GM21737 (cell line): ENCODE measurements around the gene SLC16A2.

Experiments used
- ATAC-seq: cut with Tn5 transposase; IDR thresholded peaks from one replicate; pipeline ENCODE4 v1.9.1; 2021; ENCODE audit warnings: mild to moderate bottlenecking, moderate library complexity; ENCODE audit not compliant: unreplicated experiment

The SLC16A2 gene

DNA sequence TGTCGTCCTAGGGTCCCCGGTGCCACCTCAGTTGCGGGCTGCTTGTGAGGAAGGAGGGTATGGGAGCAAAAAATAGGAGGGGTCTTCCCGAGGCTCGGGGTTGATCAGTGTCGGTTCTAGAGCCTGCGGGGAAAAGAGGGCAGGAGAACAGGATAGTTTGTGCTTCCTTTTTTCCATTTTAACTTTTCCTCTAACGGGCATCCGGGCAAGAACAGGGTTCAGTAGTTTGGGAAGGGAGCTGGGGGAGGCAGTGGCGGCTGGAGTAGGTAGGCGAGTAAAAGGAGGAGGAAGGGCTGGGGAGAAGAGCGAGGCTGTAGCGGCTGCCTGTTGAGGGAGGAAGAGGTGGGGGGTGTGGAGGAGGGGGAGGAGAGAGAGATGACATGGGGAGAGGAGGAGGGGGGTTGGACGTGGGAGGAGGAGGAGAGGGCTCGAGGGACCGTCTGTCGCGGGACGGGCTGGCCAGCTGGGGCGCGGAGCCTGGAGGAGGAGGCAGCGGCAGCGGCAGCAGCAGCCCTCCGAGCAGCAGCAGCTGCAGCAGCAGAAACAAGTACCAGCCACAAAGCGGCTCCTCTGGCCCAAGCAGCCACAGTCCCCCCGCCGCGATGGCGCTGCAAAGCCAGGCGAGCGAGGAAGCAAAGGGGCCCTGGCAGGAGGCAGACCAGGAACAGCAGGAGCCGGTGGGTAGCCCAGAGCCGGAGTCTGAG lies at the start of gene SLC16A2:
Gene SLC16A2, plus strand, starts transcription at position 458 of the 704 bp plus-strand sequence. Its CDS starts 145 bp downstream, at position 603.
- ATAC-seq = no peak

- no peak for ATAC-seq
Observed at GRCh38 chrX:74372272-74372671, 49.0 kb upstream of the SLC16A2 start.

DNA sequence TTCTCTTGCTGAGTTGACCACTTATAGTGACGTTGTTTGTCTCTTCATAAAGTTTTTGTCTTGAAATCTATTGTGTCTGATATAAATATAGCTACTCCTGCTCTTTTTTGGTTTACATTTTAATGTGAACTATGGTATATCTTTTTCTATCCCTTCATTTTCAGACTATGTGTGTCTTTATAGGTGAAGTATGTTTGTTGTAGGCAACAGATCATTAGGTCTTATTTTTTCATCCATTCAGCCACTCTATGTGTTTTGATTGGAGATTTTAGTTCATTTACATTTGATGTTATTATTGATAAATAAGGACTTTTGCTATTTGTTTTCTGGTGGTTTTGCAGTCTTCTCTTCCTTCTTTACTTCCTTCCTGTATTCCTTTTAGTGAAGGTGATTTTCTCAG lies 44.0 kb upstream of the SLC16A2 start:
- ATAC-seq = no peak

DNA sequence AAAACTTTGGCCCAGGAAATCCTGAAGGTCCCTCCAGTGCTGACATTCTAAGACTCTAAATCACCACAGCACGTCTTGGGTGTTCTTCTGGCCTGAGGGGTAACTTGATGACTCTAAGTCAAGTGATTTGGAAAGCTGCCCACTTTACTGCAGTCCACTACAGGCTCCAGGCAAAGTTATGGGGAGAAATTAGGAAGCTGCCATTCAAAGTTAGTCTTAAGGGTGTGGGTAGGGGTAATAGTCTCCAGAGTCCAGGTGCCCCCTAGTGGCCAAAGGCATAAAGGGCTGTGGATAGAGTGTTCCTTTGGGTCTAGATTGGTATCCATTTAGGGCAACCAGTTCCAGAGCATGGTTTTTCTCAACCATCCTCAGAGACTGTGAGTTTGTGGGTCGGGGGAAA lies 38.7 kb upstream of the SLC16A2 start:
- ATAC-seq = no peak

GRCh38 chrX:74383611-74384010 lies 37.7 kb upstream of the SLC16A2 start:
- ATAC-seq = no peak

DNA sequence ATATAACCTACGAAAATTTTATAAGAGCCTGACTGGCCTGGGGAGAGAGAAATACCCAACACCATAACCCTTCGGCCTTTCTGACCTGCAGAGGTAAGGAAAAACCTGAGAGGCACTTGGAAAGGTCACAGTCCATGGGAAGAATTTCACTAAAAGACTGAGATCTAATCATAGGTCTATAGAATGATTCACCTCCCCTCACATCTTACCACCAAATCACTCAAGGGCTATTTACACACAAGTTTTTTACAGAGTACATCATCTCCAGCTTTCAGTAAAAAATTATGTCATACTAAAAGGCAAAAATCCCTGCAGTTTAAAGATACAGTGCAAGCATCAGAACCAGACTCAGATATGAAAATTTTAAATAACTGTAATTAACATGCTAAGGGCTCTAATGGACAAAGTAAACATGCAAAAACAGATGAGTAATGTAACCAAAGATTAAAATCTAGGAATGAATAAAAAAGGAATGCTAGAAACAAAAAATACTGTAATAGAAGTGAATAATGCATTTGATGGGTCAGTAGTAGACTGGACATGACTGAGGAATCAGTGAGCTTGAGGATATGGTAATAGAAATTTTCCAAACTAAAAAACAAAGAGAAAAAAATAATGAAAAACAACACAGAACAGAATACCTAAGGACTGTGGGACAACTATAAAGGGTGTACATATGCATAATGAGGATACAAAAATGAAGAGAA lies 32.1 kb upstream of the SLC16A2 start:
- ATAC-seq = no peak

- ATAC-seq = no peak
Observed at GRCh38 chrX:74395556-74395955, 25.7 kb upstream of the SLC16A2 start.

DNA sequence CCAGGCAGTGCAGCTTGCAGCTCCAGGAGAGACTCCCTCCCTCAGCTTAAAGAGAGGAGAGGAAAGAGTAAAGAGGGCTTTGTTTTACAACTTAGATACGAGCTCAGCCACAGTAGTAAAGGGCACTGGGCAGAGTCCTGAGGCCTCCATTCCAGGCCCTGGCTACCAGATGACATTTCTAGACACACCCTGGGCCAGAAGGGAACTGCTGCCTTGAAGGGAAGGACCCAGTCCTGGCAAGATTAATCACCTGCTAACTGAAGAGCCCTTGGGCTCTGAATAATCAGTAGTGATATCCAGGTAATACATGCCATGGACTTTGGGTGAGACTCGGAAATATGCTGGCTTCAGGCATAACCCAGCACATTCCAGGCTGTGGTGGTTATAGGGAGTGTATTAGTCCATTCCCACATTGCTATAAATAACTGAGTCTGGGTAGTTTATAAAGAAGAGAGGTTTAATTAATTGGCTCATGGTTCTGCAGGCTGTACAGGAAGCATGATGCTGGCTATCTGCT lies 15.3 kb upstream of the SLC16A2 start:
- ATAC-seq = no peak

GRCh38 chrX:74408304-74408703 lies 13.0 kb upstream of the SLC16A2 start:
- ATAC-seq = no peak

DNA sequence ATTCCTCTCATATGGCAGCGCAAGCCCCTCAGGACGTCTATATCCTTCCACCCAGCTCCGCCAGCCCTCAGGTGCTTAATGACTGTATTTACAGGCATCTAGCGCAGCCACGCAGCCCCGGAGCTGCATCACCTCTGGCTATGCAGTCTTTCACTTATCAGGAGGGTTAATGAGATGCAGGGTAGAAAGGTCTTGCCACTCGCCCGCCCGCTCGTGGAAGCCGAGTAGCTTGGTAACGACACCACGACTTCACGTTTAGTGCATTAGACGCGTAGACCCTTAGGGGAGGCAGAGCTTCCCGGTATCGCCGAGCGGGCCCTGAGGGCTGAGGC lies 1.5 kb upstream of the SLC16A2 start:
- no peak for ATAC-seq

GRCh38 chrX:74420196-74421035 lies 877 bp upstream of the SLC16A2 start:
- no peak for ATAC-seq

DNA sequence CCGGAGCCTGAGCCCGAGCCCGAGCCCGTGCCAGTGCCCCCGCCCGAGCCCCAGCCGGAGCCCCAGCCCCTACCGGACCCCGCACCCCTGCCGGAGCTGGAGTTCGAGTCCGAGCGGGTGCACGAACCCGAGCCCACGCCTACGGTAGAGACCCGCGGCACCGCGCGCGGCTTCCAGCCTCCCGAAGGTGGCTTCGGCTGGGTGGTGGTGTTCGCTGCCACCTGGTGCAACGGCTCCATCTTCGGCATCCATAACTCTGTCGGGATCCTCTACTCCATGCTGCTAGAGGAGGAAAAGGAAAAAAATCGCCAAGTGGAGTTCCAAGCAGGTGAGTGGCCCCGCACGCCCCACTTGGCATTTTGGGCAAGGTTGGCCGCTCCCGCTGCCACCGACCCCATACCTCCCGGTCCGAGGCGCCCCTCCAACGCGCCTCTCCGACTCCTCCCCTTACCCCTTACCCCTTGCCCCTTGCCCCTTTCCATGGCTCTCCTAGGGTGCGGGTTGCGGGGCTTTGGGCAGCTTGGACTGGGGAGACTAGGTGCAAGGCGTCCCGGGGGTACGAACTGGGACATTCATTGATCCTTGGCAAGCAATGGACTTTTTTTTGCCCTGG lies 553 bp downstream of the SLC16A2 start:
- no peak for ATAC-seq

- no peak for ATAC-seq
Observed at GRCh38 chrX:74422576-74423288, 1.4 kb downstream of the SLC16A2 start.

- ATAC-seq = no peak
Observed at GRCh38 chrX:74423289-74423998, 2.2 kb downstream of the SLC16A2 start.

GRCh38 chrX:74426071-74426470 lies 4.8 kb downstream of the SLC16A2 start:
- no peak for ATAC-seq

DNA sequence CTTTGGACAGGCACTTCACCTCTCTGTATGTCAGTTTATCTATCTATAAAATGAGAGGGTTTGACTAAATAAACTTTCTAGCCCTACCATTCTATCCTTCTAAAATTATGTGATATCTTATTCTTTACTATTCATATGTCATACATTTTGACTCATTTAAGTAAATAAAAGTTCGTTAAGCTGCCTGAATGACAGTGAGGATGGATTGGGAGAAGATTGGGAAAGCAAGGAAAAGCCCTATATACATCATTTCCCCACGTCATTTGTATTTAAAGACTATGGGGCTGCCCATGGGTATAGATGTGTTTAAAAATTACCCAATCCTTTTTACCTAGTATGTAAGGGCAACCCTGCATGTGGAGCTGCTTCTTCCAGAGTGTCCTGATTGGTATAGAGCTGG lies 5.3 kb downstream of the SLC16A2 start:
- no peak for ATAC-seq

DNA sequence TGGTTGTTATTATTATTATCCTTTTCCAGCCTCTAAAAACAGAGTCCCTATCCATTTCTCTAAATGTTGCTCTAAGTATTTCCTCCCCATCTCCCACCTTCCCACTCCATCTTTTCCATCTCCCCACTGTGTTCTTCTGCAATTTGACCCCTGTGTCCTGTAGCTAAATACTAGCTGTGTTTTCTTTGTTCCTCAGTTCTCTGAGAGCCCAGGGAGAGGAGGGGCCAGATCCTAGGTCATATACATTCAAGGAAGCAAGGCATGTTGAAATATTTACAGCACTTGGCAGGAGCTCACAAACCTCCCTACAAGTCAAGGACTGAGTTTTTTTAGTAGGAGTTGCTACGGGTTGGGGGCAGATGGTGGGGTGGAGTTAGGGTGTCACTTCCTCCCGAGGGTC lies 10.5 kb downstream of the SLC16A2 start:
- no peak for ATAC-seq

DNA sequence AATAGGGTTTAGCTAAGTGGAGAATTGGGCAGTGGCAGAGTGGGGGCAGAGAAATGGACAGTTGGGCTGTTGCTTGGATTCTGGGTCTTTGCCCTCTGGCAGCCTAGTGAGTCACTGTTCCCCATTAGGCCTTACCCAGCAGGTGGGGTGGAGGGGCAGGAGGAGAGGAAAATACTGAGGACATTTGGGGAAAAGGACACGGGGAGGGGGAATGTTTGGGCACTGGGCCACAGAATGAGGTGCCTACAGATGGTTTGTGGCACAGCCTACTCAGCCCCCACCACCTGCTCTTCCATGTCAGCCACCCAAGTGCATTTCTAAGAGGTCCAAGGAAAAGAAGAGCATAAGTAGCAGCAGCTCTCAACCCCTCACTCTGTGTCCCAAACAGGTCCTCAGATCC lies 13.0 kb downstream of the SLC16A2 start:
- no peak for ATAC-seq

- ATAC-seq = no peak
Observed at GRCh38 chrX:74437530-74437929, 16.2 kb downstream of the SLC16A2 start.

- no peak for ATAC-seq
Observed at GRCh38 chrX:74438764-74439163, 17.5 kb downstream of the SLC16A2 start.
